Central memory CD8-positive, alpha-beta T cell (primary cell): ENCODE results near the gene DOCK6.

ENCODE experiments used
- ATAC-seq: fragments of 150-1000 bp; cut with Tn5 transposase; replicated peaks from 2 replicates; pipeline ENCODE4 v1.10.0; 2022; ENCODE audit warnings: mild to moderate bottlenecking, moderate FRiP score, moderate number of reproducible peaks; ENCODE audit not compliant: poor library complexity, severe bottlenecking; ENCODE audit errors: extremely low read depth
- DNase-seq, 2 donors: peaks; one replicate each; pipeline ENCODE4 v3.0.0; 2021; ENCODE audit warnings: low spot score in 2 of 2
- H3K27ac Mint-ChIP-seq: one replicate; pipeline ENCODE4 v1.8.0; 2022; ENCODE audit warnings: low read depth, mild to moderate bottlenecking, moderate library complexity, mixed read lengths
- H3K27me3 Mint-ChIP-seq: one replicate; pipeline ENCODE4 v1.8.0; 2022; ENCODE audit warnings: mixed read lengths
- H3K36me3 Mint-ChIP-seq: one replicate; pipeline ENCODE4 v1.8.0; 2022; ENCODE audit warnings: mild to moderate bottlenecking, moderate library complexity, mixed read lengths; ENCODE audit not compliant: insufficient read depth
- H3K4me1 Mint-ChIP-seq: one replicate; pipeline ENCODE4 v1.8.0; 2022; ENCODE audit warnings: mixed read lengths
- H3K4me3 Mint-ChIP-seq: one replicate; pipeline ENCODE4 v1.8.0; 2022; ENCODE audit warnings: mild to moderate bottlenecking, moderate library complexity, mixed read lengths
- H3K9me3 Mint-ChIP-seq: one replicate; pipeline ENCODE4 v1.8.0; 2022; ENCODE audit warnings: mixed read lengths

DOCK6 gene

GRCh38 chr19:11238781-11239376 lies 23.4 kb downstream of the DOCK6 start:
- Mint-ChIP-seq H3K27me3 (peaks cover 9% of the 10 kb centered on the region), H3K4me1 (peaks cover 4% of the 10 kb centered on the region), H3K27ac (no peak overlapping the region), H3K4me3 (no peak overlapping the region), H3K36me3 (no peaks in the 10 kb centered on the region), H3K9me3 (no peaks in the 10 kb centered on the region)
- DNase-seq = no peak
- ATAC-seq = no peak

GRCh38 chr19:11238041-11238440 lies 24.3 kb downstream of the DOCK6 start:
- Mint-ChIP-seq H3K27ac (no peak overlapping the region), H3K4me1 (no peaks in the 10 kb centered on the region), H3K4me3 (no peak overlapping the region), H3K36me3 (no peaks in the 10 kb centered on the region), H3K9me3 (no peaks in the 10 kb centered on the region), H3K27me3 (peaks cover 8% of the 10 kb centered on the region)
- ATAC-seq (no peak), DNase-seq (no peak)

- Mint-ChIP-seq H3K4me1 (no peaks in the 10 kb centered on the region), H3K27me3 (peaks cover 1% of the 10 kb centered on the region)
Measured at GRCh38 chr19:11237321-11237720, 25.0 kb downstream of the DOCK6 start.

GRCh38 chr19:11236324-11237301 lies 25.7 kb downstream of the DOCK6 start:
- no peaks in the 10 kb centered on the region for H3K4me1 Mint-ChIP-seq
- H3K9me3 Mint-ChIP-seq = no peaks in the 10 kb centered on the region

More at GRCh38 chr19:11237321-11237720, 25.0 kb downstream of the DOCK6 start:
- H3K9me3 Mint-ChIP-seq = no peaks in the 10 kb centered on the region
- no peak for ATAC-seq
- no peak for DNase-seq
- no peaks in the 10 kb centered on the region for H3K36me3 Mint-ChIP-seq
- H3K4me3 Mint-ChIP-seq = no peak overlapping the region
- no peak overlapping the region for H3K27ac Mint-ChIP-seq

GRCh38 chr19:11234486-11235075 lies 27.7 kb downstream of the DOCK6 start:
- no peak for ATAC-seq
- Mint-ChIP-seq H3K4me3 (no peak overlapping the region), H3K27ac (no peak overlapping the region), H3K9me3 (no peaks in the 10 kb centered on the region), H3K4me1 (no peaks in the 10 kb centered on the region), H3K27me3 (no peaks in the 10 kb centered on the region), H3K36me3 (no peaks in the 10 kb centered on the region)
- no peak for DNase-seq

More at GRCh38 chr19:11236324-11237301, 25.7 kb downstream of the DOCK6 start:
- Mint-ChIP-seq H3K27ac (no peak overlapping the region), H3K4me3 (no peak overlapping the region), H3K36me3 (no peaks in the 10 kb centered on the region), H3K27me3 (no peaks in the 10 kb centered on the region)
- no peak for ATAC-seq
- no peak for DNase-seq

GRCh38 chr19:11233073-11233472 lies 29.3 kb downstream of the DOCK6 start:
- H3K9me3 Mint-ChIP-seq = no peaks in the 10 kb centered on the region
- H3K27me3 Mint-ChIP-seq = no peaks in the 10 kb centered on the region
- ATAC-seq (no peak), DNase-seq (no peak)
- no peaks in the 10 kb centered on the region for H3K36me3 Mint-ChIP-seq
- no peak overlapping the region for H3K27ac Mint-ChIP-seq
- H3K4me1 Mint-ChIP-seq = no peaks in the 10 kb centered on the region
- no peak overlapping the region for H3K4me3 Mint-ChIP-seq

GRCh38 chr19:11232555-11232954 lies 29.8 kb downstream of the DOCK6 start:
- Mint-ChIP-seq H3K4me3 (no peak overlapping the region), H3K9me3 (no peaks in the 10 kb centered on the region), H3K27me3 (no peaks in the 10 kb centered on the region), H3K4me1 (no peaks in the 10 kb centered on the region), H3K36me3 (no peaks in the 10 kb centered on the region), H3K27ac (no peak overlapping the region)
- ATAC-seq (no peak), DNase-seq (no peak)

GRCh38 chr19:11230621-11231386 lies 31.5 kb downstream of the DOCK6 start:
- Mint-ChIP-seq H3K36me3 (no peaks in the 10 kb centered on the region), H3K27me3 (peaks cover 8% of the 10 kb centered on the region), H3K4me3 (no peak overlapping the region), H3K4me1 (no peaks in the 10 kb centered on the region), H3K27ac (no peak overlapping the region), H3K9me3 (no peaks in the 10 kb centered on the region)
- DNase-seq (no peak), ATAC-seq (no peak)

- Mint-ChIP-seq H3K27ac (no peak overlapping the region), H3K27me3 (peaks cover 8% of the 10 kb centered on the region), H3K4me1 (no peaks in the 10 kb centered on the region), H3K9me3 (no peaks in the 10 kb centered on the region), H3K4me3 (no peak overlapping the region), H3K36me3 (no peaks in the 10 kb centered on the region)
- DNase-seq (no peak), ATAC-seq (no peak)
Measured at GRCh38 chr19:11227195-11227886, 35.0 kb downstream of the DOCK6 start.

GRCh38 chr19:11226716-11227166 lies 35.6 kb downstream of the DOCK6 start:
- no peak overlapping the region for H3K27ac Mint-ChIP-seq
- ATAC-seq (no peak), DNase-seq (no peak)
- H3K4me1 Mint-ChIP-seq = no peaks in the 10 kb centered on the region
- H3K27me3 Mint-ChIP-seq = peaks cover 8% of the 10 kb centered on the region
- H3K4me3 Mint-ChIP-seq = no peak overlapping the region
- no peaks in the 10 kb centered on the region for H3K36me3 Mint-ChIP-seq
- H3K9me3 Mint-ChIP-seq = no peaks in the 10 kb centered on the region

GRCh38 chr19:11225815-11226214 lies 36.5 kb downstream of the DOCK6 start:
- Mint-ChIP-seq H3K4me1 (no peaks in the 10 kb centered on the region), H3K36me3 (no peaks in the 10 kb centered on the region), H3K27ac (no peak overlapping the region), H3K4me3 (no peak overlapping the region), H3K9me3 (peaks cover 5% of the 10 kb centered on the region), H3K27me3 (peaks cover 8% of the 10 kb centered on the region)
- ATAC-seq = no peak
- DNase-seq = no peak

GRCh38 chr19:11225172-11225571 lies 37.2 kb downstream of the DOCK6 start:
- Mint-ChIP-seq H3K9me3 (peaks cover 10% of the 10 kb centered on the region), H3K4me1 (no peaks in the 10 kb centered on the region), H3K27me3 (peaks cover 8% of the 10 kb centered on the region), H3K36me3 (no peaks in the 10 kb centered on the region), H3K4me3 (no peak overlapping the region), H3K27ac (no peak overlapping the region)
- DNase-seq (no peak), ATAC-seq (no peak)
